Transverse colon (tissue), 3 donors: ENCODE results near the gene PIM3.

Source experiments
- EP300 ChIP-seq: sonication (generic); formaldehyde crosslinking; IDR thresholded peaks from one replicate; pipeline ENCODE4 v1.6.1; 2017; ENCODE audit warnings: antibody characterized with exemption, low read depth
- POLR2A ChIP-seq: fragments of 450-650 bp; IDR thresholded peaks from one replicate; pipeline ENCODE4 v1.6.1; 2016; ENCODE audit warnings: antibody characterized with exemption, mild to moderate bottlenecking, moderate library complexity
- TF ChIP-seq, protein P1 (sequence below), 5 experiments: fragments of 200-600 bp in 3 of 5; fragments of 450-650 bp in 2 of 5; sonication (generic) in 3 of 5; IDR thresholded peaks; 1 replicate in 2 of 5; 2 replicates in 3 of 5; pipeline ENCODE4 v1.5.1; 2016 to 2017; ENCODE audit warnings: antibody characterized with exemption in 5 of 5, inconsistent platforms in 3 of 5, mild to moderate bottlenecking in 2 of 5, moderate library complexity in 1 of 5

DNA sequence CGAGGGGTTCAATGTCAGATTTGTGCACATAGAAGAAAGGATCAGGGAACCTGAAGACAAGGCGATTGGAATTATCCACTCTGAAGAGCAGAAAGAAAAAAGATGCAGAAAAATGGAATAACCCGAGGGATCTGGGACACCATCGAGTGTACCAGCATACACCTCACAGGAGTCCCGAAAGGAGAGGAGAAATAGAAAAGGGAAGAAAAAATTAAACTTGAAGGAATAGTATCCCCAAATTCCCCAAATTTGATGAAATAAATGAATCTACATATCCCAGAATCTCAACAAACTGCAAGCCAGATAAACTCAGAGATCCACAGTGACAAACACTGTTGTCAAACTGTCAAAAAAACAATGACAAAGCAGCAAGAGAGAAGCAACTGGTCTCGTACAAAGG, 30.6 kb downstream of the PIM3 start:
- TF ChIP-seq, protein P1, sequence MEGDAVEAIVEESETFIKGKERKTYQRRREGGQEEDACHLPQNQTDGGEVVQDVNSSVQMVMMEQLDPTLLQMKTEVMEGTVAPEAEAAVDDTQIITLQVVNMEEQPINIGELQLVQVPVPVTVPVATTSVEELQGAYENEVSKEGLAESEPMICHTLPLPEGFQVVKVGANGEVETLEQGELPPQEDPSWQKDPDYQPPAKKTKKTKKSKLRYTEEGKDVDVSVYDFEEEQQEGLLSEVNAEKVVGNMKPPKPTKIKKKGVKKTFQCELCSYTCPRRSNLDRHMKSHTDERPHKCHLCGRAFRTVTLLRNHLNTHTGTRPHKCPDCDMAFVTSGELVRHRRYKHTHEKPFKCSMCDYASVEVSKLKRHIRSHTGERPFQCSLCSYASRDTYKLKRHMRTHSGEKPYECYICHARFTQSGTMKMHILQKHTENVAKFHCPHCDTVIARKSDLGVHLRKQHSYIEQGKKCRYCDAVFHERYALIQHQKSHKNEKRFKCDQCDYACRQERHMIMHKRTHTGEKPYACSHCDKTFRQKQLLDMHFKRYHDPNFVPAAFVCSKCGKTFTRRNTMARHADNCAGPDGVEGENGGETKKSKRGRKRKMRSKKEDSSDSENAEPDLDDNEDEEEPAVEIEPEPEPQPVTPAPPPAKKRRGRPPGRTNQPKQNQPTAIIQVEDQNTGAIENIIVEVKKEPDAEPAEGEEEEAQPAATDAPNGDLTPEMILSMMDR (IDR thresholded peaks at IDR 0.05), result no peak
- no peak for TF ChIP-seq EP300
- no peak for TF ChIP-seq POLR2A
